ENCODE results near the gene MARS1. TPM values are rescaled to one million over a fixed set of nuclear protein-coding genes. Genes with fewer than 3 reads are reported as not detected.

MARS1 gene
- total RNA-seq, 4 donors from 2014 or later: 55.2 to 173 (median 97.8) TPM

GRCh38 chr12:57518176-57518919, 30.5 kb downstream of the MARS1 start:
- intact Hi-C loops (cut with DNase I): no loop called here
- Histone ChIP-seq H3K27ac (peak overlapping the region; percentile 50 to 97 (median 97)), H3K27me3 (no peaks in the 10 kb centered on the region), H3K9me3 (no peaks in the 10 kb centered on the region), H3K4me1 (peaks cover 34 to 41% of the 10 kb centered on the region in 2 donors), H3K4me3 (replicated peaks in 1 of 3) (peak overlapping the region in 2 of 3 donors; percentile 85 to 97), H3K36me3 (peaks cover 33% of the 10 kb centered on the region in 2 donors)
- WGBS, 2 donors: 77 to 80% methylated on average over 8 of the region's 8 CpGs
- TF ChIP-seq POLR2A (IDR thresholded peaks at IDR 0.05): no peak
- TF ChIP-seq, protein P1, sequence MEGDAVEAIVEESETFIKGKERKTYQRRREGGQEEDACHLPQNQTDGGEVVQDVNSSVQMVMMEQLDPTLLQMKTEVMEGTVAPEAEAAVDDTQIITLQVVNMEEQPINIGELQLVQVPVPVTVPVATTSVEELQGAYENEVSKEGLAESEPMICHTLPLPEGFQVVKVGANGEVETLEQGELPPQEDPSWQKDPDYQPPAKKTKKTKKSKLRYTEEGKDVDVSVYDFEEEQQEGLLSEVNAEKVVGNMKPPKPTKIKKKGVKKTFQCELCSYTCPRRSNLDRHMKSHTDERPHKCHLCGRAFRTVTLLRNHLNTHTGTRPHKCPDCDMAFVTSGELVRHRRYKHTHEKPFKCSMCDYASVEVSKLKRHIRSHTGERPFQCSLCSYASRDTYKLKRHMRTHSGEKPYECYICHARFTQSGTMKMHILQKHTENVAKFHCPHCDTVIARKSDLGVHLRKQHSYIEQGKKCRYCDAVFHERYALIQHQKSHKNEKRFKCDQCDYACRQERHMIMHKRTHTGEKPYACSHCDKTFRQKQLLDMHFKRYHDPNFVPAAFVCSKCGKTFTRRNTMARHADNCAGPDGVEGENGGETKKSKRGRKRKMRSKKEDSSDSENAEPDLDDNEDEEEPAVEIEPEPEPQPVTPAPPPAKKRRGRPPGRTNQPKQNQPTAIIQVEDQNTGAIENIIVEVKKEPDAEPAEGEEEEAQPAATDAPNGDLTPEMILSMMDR (IDR thresholded peaks at IDR 0.05): no peak
- DNase-seq: no peak

GRCh38 chr12:57518920-57519795, 31.3 kb downstream of the MARS1 start:
- peak; percentile 18 to 27 for DNase-seq
- H3K4me1 ChIP-seq: peaks cover 42 to 48% of the 10 kb centered on the region in 2 donors
- no peaks in the 10 kb centered on the region for H3K27me3 ChIP-seq
- no peaks in the 10 kb centered on the region for H3K9me3 ChIP-seq
- WGBS, 2 donors: 25 to 27% methylated on average over 7 of the region's 7 CpGs
- H3K27ac ChIP-seq: peak overlapping the region; percentile 97
- H3K36me3 ChIP-seq: peaks cover 33% of the 10 kb centered on the region in 2 donors
- H3K4me3 ChIP-seq (replicated peaks in 1 of 3): peak overlapping the region; percentile 82 to 97 (median 85)
- TF ChIP-seq, protein P1 (IDR thresholded peaks at IDR 0.05): no peak
- TF ChIP-seq POLR2A (IDR thresholded peaks at IDR 0.05): no peak
- intact Hi-C loops (cut with DNase I): no loop called here

DNA sequence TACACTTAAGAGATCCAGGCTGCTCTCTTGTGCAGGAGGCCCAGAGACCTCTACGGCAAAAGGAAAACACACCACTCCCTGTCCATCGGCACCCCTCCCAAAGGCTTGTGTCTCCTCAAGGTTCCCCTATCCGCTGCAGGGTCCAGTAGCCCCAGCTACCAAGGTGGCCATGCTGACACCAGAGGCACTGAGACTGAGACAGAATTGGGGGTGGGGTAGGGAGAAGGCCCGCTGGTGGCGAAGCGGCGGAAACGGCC, 31.9 kb downstream of the MARS1 start:
- DNase-seq: peak; percentile 52 to 55
- H3K4me1 ChIP-seq: peaks cover 46 to 53% of the 10 kb centered on the region in 2 donors

GRCh38 chr12:57520053-57520818, 32.4 kb downstream of the MARS1 start, which contains the start of gene DDIT3:
TSS of gene DDIT3 (minus strand) at chr12:57520514. CDS start at chr12:57517406, 3,108 bp downstream.
- H3K27ac ChIP-seq: peak within 1 kb of the TSS; percentile 98 to 100 (median 99)
- peaks cover 25 to 29% of the 10 kb centered on the region in 2 donors for H3K36me3 ChIP-seq
- peak; percentile 100 for DNase-seq
- no peaks in the 10 kb centered on the region for H3K9me3 ChIP-seq
- peaks cover 46 to 59% of the 10 kb centered on the region in 2 donors for H3K4me1 ChIP-seq
- no peaks in the 10 kb centered on the region for H3K27me3 ChIP-seq
- 0% methylated on average over 31 to 32 of the region's 52 CpGs for WGBS, 2 donors
- peak; percentile 97 to 99 for TF ChIP-seq POLR2A (IDR thresholded peaks at IDR 0.05)
- TF ChIP-seq, protein P1 (IDR thresholded peaks at IDR 0.05): peak in 1 of 6 experiments; percentile 5
- H3K4me3 ChIP-seq (replicated peaks in 1 of 3): peak within 1 kb of the TSS; percentile 82 to 97 (median 85)
- intact Hi-C loops (cut with DNase I): no loop called here

More for the DNA sequence above, 31.9 kb downstream of the MARS1 start:
- WGBS, 2 donors: 0 to 2% methylated on average over 7 to 8 of the region's 8 CpGs
- peaks cover 27 to 33% of the 10 kb centered on the region in 2 donors for H3K36me3 ChIP-seq
- peak overlapping the region; percentile 82 to 97 (median 85) for H3K4me3 ChIP-seq (replicated peaks in 1 of 3)
- no peaks in the 10 kb centered on the region for H3K9me3 ChIP-seq
- intact Hi-C loops (cut with DNase I): no loop called here
- H3K27me3 ChIP-seq: no peaks in the 10 kb centered on the region
- peak overlapping the region; percentile 97 for H3K27ac ChIP-seq
- TF ChIP-seq, protein P1 (IDR thresholded peaks at IDR 0.05): peak in 1 of 6 experiments; percentile 9
- no peak for TF ChIP-seq POLR2A (IDR thresholded peaks at IDR 0.05)
